GM18873 (cell line): Measurements from ENCODE around the gene CPEB1.
"Not testable (repeated sequence)": the region's sequence is repeated elsewhere in the genome, so short reads cannot be mapped to it uniquely, and the experiment has no call there.

Source experiments
- ATAC-seq: cut with Tn5 transposase; IDR thresholded peaks from one replicate; pipeline ENCODE4 v1.9.1; 2021; ENCODE audit warnings: mild to moderate bottlenecking, moderate library complexity, moderate number of reproducible peaks; ENCODE audit not compliant: unreplicated experiment, low FRiP score

Gene CPEB1

DNA sequence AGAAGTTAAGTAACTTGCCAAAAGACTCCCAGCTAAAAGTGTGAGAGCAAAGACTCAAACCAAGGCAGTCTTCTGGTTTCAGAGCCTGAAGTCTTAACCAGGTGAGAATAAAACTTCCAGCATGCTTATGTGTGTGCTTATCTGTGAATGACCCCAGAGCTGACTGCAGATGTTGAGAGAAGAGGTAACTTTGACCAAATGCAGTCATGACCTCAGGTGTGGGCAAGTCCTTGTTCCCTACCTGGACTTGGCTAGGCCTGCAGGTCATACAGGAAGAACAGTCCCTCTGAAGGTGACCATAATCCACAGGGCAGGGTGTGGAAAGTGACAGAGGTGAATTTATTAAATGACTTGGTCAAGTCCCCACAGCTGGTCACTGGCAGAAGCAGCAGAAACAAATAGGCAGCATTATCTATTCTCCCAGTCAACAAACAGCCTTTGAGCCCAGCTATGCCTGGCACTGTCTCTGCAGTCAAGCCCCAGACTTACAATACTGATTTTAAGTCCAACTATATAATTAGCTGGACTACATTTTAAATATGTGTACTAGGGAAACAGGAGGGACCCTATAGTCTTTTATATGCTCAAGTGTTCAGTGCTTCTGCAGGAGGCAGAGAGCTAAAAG lies 3.0 kb upstream of the CPEB1 start:
- no peak for ATAC-seq

DNA sequence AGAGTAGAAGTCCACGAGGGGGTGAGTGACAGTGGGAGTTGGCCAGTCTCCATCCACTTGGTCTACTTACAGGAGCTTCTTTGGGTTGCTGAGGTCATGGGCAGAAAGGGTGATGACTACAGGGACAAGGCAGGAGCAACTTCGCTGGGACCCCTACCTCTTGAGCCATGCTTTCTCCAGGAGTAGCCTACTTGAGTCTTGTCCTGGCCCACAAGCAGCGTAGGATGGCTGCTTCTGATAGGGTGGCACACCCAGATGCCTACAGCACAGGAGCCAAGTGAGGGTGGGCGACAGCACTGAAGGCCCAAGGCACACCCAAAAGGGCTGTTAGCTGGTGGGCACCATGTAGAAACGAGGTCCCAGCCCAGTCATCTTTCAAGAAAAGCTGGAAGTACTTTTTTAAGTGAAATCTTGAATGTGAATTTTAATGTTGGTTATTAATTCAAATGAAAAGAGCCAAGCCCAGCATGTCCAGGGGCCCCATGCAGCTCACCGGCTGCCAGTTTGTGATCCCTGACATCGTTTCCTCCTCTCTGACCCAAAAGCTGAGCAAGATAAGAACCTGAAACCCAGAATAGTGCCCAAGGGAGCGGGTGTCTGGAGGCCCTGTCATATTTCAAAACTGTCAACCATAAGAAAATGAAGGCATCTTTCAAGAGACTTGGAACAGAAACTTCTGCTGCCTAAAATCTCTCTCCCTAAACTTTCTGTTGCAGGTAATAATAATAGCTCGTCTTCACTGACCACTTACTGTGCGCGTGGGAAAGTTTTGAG lies 2.2 kb upstream of the CPEB1 start:
- ATAC-seq: no peak

DNA sequence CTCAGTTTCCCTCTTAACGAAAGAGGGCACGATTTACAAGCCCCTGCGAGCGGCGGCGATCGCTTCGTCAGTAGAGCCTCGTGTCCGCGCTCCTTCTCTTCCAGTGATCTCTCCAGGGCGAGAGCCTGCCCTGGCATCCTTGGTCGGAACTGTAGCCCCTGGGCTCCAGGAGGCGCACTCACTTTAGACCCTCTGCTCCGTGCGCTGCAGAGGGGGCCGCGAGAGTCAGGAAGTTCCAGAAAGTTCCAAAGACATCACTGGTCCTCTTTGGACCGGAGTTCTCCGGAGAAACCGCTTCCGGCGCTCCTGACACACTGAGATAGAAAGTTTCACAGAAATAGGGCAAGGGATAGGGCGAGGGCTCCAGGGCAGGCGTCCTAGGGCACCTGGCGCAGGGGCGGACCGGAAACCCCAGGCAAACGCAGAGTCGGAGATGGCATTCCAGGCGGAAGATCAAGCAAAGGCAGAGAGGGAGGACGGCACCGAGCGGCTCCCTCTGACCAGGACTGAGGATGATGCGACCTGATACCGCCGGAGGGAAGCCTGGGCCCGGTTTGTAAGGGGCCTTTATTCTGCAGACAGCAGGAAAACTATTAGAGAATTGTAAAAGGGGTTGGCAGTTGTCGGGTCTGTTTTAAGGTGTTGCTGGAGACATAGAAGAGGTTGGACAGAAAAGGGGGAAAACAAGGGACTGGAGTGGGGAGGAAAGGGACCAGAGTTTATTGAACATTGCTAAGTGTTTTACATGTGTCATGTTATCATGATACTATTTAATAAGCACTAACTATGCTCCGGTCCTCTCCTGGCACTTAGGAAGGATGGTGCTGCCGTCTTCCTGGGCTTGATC lies 1.3 kb upstream of the CPEB1 start:
- ATAC-seq: no peak

DNA sequence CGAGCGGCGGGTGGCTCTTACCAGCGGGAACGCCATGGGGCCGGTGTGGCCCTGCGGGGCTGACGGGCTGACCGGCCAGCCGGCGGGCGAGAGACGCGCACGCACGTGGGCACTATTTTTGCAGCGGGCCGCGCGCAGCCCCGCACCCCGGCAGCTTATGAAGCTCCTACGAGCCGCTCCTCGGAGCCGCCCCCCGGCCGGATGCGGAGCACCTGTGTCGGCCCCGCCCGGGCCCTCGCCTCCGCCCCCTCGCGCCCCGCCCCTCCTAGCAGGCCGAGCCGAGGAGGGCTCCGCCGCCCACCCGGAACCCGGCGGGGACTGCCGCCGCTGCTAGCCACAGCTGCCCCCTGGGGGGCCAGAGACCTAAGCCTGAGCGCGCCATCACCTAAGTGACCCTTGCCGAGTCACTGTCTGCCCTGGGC lies 683 bp upstream of the CPEB1 start:
- no peak for ATAC-seq

DNA sequence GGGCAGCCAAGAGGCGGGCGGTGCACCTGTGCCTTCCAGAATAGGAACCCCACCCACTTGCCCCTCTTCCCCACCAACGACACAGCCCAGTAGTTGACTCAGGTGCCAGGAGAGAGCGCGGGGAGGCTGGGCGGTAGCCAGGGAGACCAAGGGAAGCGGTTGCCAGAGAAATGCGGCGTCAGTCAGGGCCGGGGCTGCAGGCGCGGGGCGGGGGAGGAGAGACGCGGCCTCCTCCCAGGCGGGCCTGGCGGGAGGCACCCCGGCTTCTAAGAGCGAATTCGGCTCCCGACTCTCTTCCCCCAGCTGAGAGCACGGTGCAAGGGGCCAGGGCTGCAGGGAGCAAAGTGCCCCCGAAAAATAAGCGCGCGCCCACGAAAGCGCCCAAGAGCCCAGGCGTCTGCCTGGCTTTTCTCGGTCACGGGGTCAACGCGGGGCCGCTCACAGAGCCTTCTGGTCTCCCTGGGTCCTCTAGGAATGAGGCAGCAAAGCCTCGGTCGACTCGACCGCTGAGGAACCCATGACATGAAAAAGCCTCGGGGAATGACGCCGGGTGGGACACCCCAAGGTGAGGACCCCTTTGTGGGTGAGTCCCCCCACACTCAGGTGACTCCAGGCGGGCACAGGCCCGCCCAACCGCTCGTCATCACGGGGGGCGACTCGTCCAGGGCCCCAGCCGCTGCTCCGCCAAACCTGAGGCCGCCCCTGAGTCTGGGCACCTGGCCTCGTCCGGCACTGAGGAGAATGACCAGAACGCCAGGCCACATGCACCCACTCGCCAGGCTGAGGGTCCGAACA lies 716 bp downstream of the CPEB1 start:
- no peak for ATAC-seq

DNA sequence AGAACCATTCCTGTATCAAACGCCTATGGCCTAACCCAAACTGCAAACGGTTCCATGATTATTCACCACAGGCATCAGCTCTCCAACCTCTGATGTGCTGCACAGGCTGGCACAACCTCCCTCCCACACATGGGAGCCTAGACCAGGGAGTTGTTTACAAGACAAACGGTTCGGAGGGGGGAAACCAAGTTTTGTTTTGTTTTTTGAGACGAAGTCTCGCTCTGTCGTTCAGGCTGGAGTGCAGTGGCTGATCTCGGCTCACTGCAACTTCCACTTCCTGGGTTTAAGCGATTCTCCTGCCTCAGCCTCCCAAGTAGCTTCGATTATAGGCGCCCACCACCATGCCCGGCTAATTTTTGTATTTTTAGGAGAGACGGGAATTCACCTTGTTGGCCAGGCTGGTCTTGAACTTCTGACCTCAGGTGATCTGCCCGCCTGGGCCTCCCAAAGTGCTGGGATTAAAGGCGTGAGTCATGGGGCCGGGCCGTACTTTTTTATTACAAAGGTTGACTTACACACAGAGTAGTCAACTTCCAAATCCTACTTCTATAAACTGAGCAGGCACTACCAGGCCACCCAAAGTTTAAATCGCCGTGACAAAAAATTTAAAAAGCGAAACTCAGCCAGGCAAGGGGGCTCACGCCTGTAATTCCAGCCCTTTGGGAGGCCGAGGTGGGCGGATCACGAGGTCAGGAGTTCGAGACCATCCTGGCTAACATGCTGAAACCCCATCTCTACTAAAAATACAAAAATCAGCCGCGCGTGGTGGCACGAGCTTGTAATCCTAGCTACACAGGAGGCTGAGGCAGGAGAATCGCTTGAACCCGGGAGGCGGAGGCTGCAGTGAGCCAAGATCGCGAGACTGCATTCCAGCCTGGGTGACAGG lies 2.0 kb downstream of the CPEB1 start:
- ATAC-seq: not testable (repeated sequence)

DNA sequence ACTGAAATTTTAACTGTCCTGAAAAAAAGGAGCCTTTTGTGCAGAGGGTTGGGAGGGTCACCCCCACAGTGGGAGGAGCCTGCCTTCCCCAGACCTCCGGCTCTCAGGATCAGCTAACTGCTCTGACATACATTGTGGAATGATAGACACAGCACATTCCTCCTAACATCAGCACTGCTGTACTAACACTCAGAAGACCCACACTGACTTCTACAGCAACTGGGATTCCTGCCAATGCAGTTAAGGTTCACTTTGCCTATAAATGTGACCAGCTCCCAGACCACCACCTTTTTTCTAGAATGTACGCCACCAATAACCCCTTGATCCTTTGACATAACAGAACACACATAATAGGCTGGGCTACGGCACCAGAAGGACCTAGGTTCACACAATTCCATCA lies 3.2 kb downstream of the CPEB1 start:
- ATAC-seq: no peak

DNA sequence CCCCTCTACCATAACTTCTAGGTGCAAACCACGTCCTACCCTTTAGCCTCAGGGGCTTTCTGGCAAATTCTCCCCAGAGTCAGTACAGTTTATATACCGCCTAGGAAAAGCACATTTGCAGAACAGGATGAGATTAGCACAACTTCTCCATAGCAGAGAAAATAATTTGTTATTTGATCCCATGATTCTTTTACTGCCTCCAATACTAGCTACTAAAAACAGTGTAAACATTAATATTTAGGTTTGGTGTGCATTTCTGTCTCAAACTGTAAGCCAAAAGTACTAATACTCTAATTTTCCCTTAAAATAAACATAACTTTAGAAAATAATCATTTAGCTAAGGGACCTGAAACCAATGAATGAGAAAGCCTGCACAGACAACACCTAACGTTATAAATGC lies 4.5 kb downstream of the CPEB1 start:
- ATAC-seq: no peak

DNA sequence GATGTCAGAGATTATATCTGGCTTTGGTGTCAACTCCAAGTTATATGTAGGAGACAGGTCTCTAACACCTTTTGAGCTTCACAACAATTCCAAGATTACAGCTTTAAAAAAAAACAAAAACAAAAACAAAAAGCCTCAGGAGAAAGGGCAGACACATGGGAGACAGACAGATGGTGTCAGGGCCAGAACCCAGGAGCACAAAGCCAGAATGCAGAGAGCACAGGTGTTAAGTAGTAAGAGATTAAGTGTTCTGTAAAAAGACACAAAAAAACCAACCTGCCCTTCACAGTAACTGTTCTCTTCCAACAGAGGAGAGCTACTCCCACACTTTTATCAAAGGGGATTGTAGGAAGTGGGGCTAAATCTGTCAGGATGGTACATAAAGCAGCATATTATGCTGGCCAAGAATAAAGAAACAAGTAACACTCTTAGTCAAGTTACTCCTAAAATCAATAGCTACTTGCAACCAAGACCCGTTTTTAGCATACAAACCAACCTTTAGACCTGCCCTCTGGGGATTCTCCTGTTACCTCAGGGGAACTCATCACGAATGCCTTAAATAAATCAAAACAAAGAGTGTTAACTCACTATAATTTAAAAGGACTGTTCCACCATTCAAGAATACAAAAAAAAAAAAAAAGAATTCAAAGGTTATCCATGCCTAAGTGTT lies 5.9 kb downstream of the CPEB1 start:
- no peak for ATAC-seq

DNA sequence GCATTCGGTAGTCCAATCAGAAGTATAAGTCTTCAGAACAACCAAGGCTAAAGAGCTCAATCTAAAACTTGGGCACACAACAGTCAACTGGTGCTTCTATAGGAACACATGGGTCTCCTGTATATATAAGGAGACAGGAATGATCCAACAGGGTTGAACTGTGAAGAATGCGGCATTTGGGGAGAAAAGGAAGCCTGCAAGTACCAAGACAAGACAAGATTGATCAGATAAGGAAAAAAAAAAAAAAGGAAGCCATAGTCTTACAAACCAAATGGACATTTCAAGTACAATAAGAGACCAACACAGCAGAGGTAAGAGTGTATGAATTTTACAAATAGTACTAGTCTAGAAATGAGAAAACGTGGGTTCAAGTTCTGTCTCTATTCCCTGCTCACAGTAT lies 6.5 kb downstream of the CPEB1 start:
- ATAC-seq: no peak

DNA sequence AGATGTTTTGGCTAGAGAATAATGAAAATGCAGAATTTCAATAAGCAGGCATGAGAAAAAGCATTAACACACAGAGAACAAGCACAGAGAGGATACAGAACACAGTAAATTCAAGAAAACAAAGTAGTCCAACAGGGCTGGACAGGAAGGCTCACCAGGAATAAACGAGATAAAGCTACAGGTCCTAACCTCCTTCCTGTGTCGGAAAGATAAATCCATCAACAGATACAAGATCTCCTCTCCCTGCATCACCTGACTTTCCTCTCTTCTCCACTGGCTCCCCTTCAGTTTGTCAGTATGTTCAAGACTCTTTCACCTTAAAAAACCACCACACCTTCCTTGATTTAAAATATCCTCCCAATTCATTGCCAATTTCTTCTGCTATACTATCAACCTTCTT lies 11.4 kb downstream of the CPEB1 start:
- no peak for ATAC-seq

DNA sequence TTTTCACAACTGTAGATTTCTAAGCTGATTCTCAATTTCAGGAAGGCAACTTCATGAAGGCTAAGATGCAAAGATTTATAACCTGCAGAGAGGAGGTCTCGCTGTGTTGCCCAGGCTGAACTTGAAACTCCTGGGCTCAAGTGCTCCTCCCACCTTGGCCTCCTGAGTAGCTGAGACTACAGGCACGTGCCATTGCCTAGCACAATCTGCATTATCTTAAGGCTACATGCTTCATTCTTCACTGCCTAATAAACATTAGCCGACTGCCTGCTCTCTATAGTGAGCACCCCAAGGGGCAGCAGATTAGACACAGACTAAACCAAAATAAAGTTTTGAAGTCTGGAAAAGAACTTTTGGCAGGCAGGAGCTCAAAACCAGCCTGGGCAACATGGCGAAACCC lies 17.1 kb downstream of the CPEB1 start:
- ATAC-seq: no peak

DNA sequence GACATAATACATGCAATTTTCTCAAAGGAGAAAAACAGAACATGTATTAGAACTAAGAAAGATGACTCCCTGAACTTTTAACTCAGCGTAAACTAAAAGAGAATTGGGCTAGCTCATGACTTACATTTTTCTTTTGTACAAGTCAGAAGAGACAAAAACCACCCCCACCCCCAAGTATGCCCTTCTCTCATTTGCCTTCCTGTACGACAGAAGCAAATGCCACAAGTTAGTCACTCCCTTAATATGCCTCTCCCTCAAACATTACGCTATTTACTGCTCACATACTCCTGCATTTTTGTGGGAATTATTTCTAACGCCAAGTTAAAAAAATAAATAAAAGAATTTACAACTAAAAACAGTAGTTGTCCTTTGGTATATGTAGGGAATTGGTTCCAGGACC lies 22.0 kb downstream of the CPEB1 start:
- no peak for ATAC-seq

DNA sequence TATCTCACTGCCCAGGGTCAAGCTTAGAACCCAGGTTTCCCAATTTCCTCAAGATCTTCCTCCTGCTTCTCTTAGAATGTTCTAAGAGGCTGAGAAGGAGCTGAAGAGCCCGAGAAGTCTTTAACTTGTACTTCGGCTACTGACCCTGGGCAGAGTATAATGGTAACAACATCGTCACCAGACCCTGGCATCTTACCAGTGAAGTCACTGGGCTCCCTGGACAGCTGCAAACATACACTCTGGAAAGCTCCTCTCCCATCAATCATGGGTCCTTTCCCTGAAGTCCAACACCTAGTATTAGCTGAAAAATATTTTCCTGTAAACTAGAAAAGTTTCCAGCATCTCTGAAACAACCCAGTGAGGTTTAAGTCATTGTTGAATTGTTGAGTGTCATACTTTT lies 22.7 kb downstream of the CPEB1 start:
- ATAC-seq: no peak

DNA sequence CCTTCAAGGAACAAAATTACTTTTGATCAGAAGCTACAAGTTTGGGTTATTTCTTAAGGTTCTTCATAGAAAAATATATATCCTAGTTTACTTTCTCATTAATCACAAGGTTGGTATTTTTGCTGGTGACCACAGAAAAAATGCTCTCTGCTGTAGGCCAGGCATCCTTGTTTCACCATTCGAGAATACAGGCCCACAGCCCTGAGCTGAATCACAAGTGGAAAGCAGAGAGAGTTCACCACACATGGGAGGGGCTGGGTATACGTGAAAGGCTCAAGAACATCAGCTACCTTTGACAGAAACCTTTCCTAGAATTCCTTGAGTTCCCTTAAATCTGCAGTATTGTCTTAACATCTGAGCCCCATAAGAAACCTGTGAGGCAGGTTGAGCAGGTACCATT lies 23.2 kb downstream of the CPEB1 start:
- ATAC-seq: no peak

DNA sequence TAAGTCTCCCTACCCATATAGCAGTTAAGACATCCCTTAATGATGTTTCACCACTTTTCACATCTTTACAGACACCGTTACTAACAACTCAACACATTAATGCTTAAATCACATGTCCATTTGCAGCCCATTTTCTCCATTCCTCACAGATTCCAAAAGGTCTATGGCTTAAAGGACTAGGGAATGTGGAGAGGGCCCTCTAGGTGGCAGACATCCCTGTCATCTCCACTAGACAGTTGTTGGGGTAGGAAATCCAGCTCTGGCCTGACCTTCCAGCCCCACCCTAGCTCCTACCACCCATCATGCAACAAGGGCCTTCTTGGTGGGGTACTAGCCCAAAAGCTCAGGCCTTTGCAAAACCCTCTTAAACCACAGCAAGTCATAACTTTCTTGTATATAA lies 25.2 kb downstream of the CPEB1 start:
- no peak for ATAC-seq

DNA sequence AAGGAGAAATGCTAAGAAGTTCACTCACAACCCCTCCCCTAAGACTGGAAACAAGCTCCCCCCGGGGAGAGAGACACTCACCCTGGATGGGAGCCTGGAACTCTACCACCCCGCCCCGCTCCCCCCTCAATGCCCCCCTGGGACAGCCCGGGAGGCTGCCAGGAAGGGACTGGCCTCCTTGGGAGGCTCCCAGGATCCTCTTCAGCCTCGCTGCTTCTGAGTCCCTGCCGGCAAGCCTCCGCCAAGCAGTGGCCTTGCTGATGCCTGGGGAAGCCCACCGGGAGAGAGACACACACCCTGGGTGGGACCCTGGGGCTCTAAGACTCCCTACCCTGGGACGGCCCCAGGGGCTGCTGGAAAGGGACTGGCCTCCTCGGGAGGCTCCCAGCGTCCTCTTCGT lies 33.4 kb downstream of the CPEB1 start:
- no peak for ATAC-seq

DNA sequence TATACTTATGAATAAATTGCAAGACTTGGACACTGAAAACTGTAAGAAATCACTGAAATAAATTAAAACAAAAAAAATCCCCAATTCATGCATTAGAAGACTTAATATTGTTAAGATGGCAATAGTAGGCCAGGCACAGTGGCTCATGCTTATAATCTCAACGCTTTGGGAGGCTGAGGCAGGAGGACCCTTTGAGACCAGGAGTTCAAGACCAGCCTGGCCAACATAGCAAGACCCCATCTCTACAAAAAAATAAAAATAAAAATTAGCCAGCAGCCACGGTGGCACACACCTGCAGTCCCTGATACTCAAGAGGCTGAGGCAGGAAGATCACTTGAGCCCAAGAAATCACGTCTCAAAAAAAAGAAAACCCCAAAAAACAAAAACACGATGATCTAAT lies 35.8 kb downstream of the CPEB1 start:
- no peak for ATAC-seq

DNA sequence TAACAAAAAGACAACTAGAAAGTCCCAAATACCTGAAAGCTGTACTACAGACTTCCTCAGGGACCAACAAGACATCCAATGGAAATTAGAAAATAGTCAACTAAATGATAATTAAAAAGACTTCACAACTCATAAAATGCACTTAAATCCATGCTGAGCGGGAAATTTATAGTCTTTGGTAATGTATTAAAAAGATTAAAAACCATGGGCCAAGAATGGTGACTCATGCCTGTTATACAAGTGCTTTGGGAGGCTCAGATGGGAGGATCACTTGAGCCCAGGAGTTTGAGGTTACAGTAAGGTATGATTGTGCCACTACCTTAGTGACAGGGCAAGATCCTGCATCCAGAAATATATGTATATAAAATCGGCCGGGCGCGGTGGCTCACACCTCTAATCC lies 45.0 kb downstream of the CPEB1 start:
- ATAC-seq: no peak
